CD4-positive, alpha-beta T cell treated with Interleukin-4 for 4 hours (primary cell): ENCODE data around the gene ADGRV1.

ENCODE experiments used
- DNase-seq: peaks from one replicate; pipeline ENCODE4 v3.0.0-alpha.2; 2020

Gene ADGRV1

GRCh38 chr5:91079037-91079436, 520.4 kb downstream of the ADGRV1 start:
- no peak for DNase-seq

GRCh38 chr5:91089758-91090157, 531.2 kb downstream of the ADGRV1 start:
- no peak for DNase-seq

DNA sequence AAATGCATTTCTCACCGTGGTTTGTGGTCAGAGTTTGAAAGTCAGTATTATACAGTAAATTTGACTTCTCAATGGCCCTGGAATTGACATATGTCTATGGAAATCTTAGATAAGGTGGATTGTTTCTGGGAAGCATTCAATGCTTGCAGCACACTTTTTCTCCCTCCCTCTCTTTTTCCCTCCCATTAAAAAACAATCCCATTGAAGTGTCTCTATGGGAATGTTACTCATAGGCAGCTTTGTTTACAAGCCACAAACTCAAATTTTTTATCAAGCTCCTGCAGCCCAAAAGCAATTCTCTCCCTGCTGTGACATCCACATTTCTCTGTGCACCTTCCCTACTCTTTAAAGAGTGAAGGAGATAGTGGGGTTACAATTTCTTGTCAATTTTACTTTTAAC, 532.4 kb downstream of the ADGRV1 start:
- DNase-seq = no peak

DNA sequence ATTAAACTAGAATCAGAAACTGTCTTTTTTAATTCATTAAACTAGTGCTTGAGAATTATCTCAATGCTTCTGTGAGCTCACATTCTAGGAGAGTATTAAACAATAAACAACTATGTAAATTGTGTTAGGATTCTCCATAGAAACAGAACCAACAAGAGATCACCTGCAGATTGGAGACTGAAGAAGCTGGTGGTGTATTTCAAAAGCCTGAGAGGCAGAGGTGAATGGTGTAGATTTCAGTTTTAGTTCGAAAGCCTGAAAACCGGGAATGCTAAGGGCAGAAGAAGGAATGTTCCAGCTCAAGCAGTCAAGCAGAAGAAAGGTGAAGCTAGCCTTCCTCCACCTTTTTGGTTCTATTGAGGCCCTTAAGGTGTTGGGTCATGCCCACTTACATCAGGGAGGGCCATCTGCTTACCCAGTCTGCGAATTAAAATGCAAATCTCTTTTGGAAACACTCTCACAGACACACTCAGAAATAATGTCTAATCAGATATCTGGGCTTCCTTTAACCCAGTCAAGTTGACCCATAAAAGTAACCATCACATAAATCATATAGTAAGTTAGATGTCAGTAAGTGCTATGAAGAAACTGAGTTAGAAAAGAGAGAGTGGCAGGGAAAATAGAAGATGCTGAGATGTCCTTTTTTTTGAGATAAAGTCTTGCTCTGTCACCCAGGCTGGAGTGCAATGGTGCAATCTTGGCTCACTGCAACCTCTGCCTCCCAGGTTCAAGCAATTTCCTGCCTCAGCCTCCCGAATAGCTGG, 533.1 kb downstream of the ADGRV1 start:
- no peak for DNase-seq

DNA sequence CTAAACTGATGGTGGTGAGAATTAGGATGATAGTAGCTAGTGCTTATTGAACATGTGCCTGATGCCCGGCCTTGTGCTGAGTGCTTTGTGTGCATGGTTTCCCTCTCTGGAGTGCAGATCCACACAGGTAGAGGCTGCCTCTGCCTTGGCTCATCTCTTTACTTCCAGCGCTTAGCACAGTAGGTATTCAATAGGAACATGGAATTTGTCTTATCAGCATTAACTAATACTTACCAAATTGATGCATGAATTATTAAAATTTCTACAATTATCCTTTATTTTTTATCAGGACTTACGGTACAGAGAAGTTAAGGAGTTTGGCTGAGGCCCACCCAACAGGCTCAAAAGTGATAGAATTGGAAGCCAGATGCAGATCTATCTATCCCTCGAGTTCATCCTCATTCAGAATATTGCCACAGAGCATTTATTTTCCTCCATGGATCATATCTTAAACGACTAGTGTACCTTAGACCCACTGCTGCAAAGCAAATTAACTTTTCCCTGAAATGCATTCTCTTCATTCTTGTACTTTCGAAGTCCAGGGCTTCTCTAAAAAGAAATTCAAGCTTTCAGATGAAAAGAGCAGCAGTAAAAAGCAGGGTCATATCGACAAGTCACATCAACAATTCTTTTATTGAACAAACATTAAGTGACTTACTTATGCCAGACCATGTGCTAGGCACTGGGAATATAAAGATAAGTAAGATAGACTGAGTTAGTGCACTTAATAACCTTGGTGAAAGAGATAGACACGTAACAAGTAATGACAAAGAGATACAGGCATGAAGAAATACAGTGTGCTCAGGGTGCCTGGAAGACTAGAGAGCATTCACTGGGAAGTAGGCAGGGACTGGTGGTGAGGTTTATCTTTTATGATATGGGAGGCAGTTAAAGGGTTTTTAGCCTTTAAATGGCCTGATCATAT, 534.5 kb downstream of the ADGRV1 start:
- no peak for DNase-seq

DNA sequence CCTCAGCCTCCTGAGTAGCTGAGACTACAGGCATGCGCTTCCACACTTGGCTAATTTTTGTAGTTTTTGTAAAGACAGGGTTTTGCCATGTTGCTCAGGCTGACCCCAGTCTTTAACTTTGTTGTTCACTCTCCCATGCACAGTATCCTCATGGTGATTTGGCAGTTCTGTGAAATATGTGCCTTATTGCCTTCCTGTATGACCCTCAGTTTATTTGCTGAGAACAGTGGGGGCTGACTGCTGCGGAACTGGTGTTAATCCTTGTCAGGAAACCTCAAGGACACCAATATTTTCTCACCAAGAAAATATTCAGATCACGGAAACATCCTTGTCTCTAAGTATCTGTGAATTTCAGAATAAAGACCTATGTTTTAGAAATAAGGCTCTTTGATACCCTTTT, 536.7 kb downstream of the ADGRV1 start:
- no peak for DNase-seq

GRCh38 chr5:91095786-91096385, 537.3 kb downstream of the ADGRV1 start:
- no peak for DNase-seq

DNA sequence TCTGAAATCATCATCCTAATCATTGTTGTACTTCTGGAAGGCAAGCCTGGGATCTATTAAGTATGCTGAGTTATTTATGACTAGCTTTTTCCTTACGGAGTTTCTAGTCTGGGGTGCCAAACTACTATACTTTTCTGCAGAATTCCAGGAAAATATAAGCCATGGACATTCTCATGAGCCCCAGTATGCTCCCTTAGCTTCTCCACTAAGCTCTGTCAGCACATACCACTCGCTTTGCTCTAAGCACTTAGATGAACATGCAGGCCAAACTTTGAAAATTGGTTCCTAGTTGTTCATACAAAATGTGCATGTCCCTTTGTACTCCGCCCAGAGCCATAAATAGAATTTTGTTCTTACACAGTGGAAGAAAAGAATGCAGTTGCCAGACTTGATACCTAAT, 539.9 kb downstream of the ADGRV1 start:
- DNase-seq = no peak

DNA sequence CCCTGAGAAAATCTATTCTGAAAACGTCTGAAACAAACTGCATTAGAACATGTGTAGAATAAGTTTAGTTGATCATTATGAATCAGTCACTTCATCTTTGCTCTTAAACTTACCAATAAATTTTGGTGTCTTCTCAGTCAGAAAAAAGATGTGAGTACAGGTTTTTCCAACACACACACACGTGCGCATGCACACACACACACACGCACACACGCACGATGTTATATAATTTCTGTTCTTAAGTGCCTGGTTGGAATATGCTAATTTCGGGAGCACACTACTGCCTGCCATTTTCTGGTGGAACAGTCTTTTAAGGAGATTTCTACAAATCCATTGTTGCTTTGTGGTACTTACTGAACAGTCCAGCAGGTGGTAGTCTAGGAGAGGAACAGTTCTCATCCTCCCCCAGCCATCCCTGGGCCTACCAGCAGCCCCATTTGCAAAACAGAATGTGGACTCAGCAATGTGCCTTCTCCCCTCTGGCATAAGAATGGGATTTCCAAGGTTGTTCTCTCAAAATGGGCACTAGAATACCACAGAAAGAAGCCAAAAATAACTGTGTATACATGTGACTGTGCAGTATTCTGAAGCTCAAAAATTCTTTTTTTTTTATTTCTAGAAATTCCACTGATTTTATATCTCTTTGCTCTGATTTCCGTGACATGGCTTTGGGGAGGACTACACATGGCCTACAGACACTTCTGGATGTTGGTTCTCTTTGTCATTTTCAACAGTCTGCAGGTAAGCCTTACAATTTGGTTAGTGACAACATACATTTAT, 543.2 kb downstream of the ADGRV1 start:
- DNase-seq = peak; percentile 44

- no peak for DNase-seq
These were observed 544.9 kb downstream of the ADGRV1 start for GRCh38 chr5:91103353-91104061.

GRCh38 chr5:91104062-91104448, 545.5 kb downstream of the ADGRV1 start:
- DNase-seq = no peak

DNA sequence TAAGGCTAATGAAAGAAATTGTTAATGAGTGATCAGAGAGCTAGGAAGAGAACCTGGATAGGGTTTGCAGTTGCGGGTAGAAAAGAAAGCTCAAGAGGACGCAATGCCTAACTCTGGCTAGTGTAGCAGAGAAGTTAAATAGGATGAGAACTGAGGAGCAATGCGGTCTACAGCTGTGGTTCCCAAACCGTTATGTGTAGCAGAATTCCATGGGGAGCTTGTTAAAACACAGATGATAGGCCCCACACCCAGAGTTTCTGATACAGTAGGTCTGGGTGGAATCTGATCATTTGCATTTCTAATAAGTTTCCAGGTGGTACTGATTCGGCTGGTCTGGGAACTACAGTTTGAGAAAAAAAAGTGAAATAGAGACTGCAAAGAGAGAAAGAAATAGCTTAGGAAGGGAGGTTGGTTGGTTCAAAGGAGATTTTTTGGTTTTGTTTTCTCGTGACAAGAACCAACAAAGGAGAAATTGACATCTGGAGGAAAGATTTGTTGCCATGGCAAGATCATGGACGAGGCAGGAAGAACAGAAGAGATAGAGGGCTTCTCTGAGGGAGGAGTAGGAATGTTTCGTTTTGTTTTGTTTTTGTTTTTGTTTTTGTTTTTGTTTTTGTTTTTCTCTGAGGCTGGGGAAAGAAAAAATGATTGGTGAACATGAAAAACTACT, 548.4 kb downstream of the ADGRV1 start:
- DNase-seq = no peak

- no peak for DNase-seq
These were observed 551.0 kb downstream of the ADGRV1 start for GRCh38 chr5:91109634-91110033.

DNA sequence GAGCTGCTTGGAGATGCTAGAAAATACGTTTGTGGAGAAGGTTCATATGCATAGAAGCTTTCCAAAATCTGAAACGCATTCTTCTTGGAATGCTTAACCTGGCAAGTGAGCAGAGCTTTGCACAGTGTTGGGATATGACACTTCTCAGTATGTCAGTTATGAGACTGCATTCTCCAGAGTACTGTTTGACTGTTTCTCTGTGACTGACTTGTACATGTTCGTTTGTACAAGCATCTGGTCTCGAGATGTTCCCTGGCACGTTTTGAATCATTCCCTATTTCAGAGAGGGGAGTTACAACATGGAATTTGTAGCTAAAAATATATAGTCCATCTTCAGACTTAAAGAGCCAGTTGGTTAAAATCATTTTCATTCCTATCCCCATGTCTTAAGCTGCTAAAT, 552.1 kb downstream of the ADGRV1 start:
- DNase-seq = no peak

DNA sequence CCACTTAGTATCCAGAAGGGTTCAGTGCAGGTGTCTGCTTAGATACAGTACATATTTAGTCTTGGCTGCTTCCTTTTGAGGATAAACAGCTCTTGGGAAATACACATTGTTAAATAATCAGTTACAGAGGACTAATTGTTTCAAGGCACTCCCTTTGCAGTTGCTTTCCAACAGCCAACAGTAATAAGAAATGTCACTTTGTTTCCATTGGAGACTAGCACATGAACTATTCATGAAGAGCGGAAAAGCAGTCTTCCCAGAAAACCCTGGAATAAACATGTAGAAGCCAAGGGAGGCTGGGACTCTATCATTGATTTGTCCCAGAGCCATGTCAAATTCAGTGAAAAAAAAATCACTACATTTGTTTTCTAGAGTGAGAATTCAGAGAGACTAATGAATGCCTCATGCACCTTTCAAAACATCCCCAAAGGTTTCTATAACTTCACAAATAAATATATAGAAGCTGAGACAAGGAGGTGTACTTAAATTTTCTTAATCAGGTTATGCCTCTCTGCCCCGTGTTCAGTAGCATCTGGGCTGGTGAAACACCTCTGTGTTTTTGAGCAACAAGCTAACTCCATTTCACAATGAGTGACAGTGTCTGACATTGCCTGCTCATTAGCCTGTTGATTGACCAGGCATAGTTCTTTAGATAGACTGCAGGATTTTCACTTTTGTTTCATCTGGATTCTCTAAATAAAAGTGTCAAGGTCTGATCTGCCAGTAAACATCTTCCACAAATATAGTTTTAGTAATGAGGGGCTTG, 553.1 kb downstream of the ADGRV1 start:
- no peak for DNase-seq

DNA sequence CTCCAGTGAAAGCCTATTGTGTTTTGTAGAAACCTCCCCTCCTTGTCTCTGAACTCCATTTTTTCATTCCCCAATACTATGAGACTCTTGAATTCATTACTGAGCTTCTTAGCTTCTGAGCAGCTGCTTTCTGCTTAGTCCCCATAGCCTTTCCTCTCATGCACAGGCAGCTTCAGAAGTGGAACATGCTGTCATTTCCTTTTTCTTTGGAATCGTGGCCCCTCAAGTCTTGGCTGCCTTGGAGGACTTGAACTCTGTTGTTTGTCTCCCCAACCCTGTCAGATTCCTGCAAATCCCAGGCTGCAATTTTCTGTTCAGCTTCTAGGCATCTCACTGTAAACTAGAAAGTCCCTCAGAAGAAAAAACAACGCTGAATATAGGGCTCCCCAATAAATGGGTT, 556.1 kb downstream of the ADGRV1 start:
- DNase-seq = no peak

- no peak for DNase-seq
These were observed 559.8 kb downstream of the ADGRV1 start for GRCh38 chr5:91118354-91118753.

GRCh38 chr5:91118796-91119195, 560.2 kb downstream of the ADGRV1 start:
- DNase-seq = no peak

DNA sequence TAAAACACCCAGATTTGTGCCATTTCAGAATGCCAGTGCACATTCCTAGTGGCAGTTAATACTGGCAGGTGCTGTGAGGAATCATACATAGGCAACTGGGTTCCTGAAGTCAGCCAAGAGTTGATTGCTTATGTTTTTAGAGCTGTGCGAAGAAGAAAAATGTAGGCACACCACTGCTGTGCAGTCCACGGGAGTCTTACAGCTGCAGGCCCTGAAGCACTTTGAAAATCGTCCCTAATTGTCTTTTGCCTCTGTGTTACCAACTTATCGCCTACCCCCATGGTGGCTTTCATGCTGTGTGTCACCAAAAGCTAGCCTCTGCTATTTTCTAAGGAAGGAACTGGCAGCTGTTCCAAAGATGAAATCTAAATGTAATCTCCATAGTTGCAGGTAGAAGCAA, 560.6 kb downstream of the ADGRV1 start:
- DNase-seq = no peak

DNA sequence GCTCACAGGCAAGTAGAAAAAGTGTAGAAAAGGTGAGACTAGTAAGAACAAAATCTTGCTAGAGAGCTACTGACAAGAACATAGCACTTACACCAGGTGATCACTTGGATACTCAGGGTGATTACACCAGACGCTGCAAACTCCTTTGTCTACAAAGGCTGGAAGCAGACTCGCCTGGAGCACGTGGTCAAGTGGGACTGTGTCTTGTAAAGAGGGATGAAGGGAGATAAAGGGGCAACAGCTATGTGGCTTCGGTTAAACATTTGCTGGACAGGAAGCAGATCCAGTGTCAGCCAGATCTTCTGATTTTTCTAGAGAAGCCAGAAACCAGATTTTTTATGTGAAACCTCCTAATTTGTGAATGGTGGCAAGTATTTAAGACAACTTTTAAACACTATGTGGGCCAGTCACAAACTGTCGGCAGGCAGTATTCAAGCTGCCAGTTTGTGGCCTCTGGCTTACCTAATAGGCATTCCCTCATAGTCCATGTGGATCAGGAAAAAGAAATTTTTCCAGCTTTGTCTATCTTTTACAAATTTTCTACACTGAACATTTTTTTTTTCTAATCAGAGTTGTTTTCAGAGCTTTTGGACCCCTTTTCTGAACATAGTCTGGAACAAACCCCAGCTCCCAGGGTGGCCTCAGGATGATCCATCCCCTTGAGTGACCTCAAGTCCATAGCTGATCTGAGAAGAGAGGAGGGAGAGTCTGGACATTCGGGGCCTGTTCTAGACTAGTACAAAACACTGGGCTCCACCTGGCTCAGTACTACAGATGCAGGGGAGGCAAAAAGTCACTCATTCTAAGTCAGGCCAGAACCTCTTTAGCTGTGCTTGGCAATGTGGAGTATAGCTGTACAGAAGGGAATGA, 561.6 kb downstream of the ADGRV1 start:
- no peak for DNase-seq
